B cell (primary cell): ENCODE results near the gene XYLT2. TPM values are rescaled to one million over a fixed set of nuclear protein-coding genes. Genes with fewer than 3 reads are reported as not detected.
A peak's percentile ranks its signal among the peaks of the same experiment; 100 is the strongest.

Source experiments
- ATAC-seq: fragments of 200-7000 bp; cut with Tn5 transposase; one replicate; pipeline ENCODE4 v1.10.0; 2021; ENCODE audit warnings: low read depth, mild to moderate bottlenecking, moderate number of reproducible peaks, moderate library complexity
- CTCF ChIA-PET: fragments of 350-600 bp; sonication (Branson Sonifier 250); formaldehyde crosslinking; loops from one replicate; lab custom pipeline; 2021; ENCODE audit warnings: antibody characterized with exemption, inconsistent platforms; lab: Charles Lee
- POLR2A ChIA-PET: fragments of 350-600 bp; sonication (Branson Sonifier 250); formaldehyde crosslinking; loops from one replicate; lab custom pipeline; 2021; ENCODE audit warnings: antibody characterized with exemption; lab: Charles Lee
- DNase-seq: peaks from one replicate; pipeline ENCODE4 v3.0.0; 2013
- H2AFZ ChIP-seq: 2 replicates; pipeline ENCODE4 v1.6.1; 2012; ENCODE audit warnings: mild to moderate bottlenecking, low read depth, low read length; ENCODE audit not compliant: insufficient read depth, poor library complexity, severe bottlenecking
- H3K27ac ChIP-seq, 2 donors: 1 replicate in 1 of 2; 2 replicates in 1 of 2; pipeline ENCODE4 v1.5.1; 2012 to 2013; ENCODE audit warnings: low read length in 2 of 2, mild to moderate bottlenecking in 2 of 2, moderate library complexity in 1 of 2
- H3K27me3 ChIP-seq, 4 experiments: fragments of 200-600 bp in 1 of 4; sonication (generic) in 1 of 4; replicated peaks in 1 of 4; 1 replicate in 2 of 4; 2 replicates in 2 of 4; pipeline versions ENCODE4 v1.6.1 to v1.7.0; 2013 to 2016; ENCODE audit warnings: low read length in 3 of 4, mild to moderate bottlenecking in 2 of 4, mixed read lengths in 1 of 4, moderate library complexity in 1 of 4; ENCODE audit not compliant: insufficient read depth in 4 of 4, control insufficient read depth in 3 of 4; ENCODE audit errors: control extremely low read depth in 1 of 4
- H3K36me3 ChIP-seq, 2 experiments: replicated peaks in 1 of 2; 1 replicate in 1 of 2; 2 replicates in 1 of 2; pipeline versions ENCODE4 v1.6.1 to v1.7.1; 2013; ENCODE audit warnings: low read length in 1 of 2; ENCODE audit not compliant: insufficient read depth in 2 of 2, control insufficient read depth in 1 of 2; ENCODE audit errors: control extremely low read depth in 1 of 2, extremely low read depth in 1 of 2
- H3K4me1 ChIP-seq, 2 donors: fragments of 200-600 bp in 1 of 2; sonication (generic) in 1 of 2; 1 replicate in 1 of 2; 2 replicates in 1 of 2; pipeline versions ENCODE4 v1.5.1 to v1.6.1; 2013 to 2017; ENCODE audit warnings: low read length in 2 of 2; ENCODE audit not compliant: control insufficient read depth in 2 of 2, insufficient read depth in 2 of 2
- H3K4me2 ChIP-seq: replicated peaks from 2 replicates; pipeline ENCODE3; 2012; ENCODE audit warnings: mild to moderate bottlenecking, low read depth, low read length; ENCODE audit not compliant: poor library complexity, severe bottlenecking
- H3K4me3 ChIP-seq, 5 experiments: fragments of 200-600 bp in 1 of 5; sonication (generic) in 1 of 5; 1 replicate in 3 of 5; 2 replicates in 2 of 5; pipeline versions ENCODE4 v1.5.1 to v1.7.0; 2011 to 2016; ENCODE audit warnings: low read length in 4 of 5, mild to moderate bottlenecking in 4 of 5, low read depth in 2 of 5, control low read depth in 1 of 5, moderate library complexity in 1 of 5; ENCODE audit not compliant: insufficient read depth in 1 of 5; ENCODE audit errors: control extremely low read depth in 1 of 5, extremely low read depth in 1 of 5
- H3K79me2 ChIP-seq: fragments of 200-600 bp; sonication (generic); one replicate; pipeline ENCODE4 v1.6.0; 2016; ENCODE audit warnings: low read length; ENCODE audit not compliant: control insufficient read depth, insufficient read depth
- H3K9ac ChIP-seq: fragments of 200-600 bp; sonication (generic); 2 replicates; pipeline ENCODE4 v1.6.1; 2017; ENCODE audit warnings: mild to moderate bottlenecking, low read length, moderate library complexity
- H3K9me3 ChIP-seq, 3 donors: one replicate each; pipeline versions ENCODE4 v1.6.1 to v1.7.1; 2013; ENCODE audit warnings: low read length in 2 of 3; ENCODE audit not compliant: control insufficient read depth in 2 of 3, insufficient read depth in 1 of 3; ENCODE audit errors: control extremely low read depth in 1 of 3
- H4K20me1 ChIP-seq: 2 replicates; pipeline ENCODE4 v1.6.0; 2012; ENCODE audit warnings: mild to moderate bottlenecking, low read length; ENCODE audit not compliant: insufficient read depth, control insufficient read depth, poor library complexity, severe bottlenecking
- H3K27ac Mint-ChIP-seq: one replicate; pipeline ENCODE4 v1.8.0; 2021; ENCODE audit warnings: mixed read lengths
- H3K27me3 Mint-ChIP-seq: one replicate; pipeline ENCODE4 v1.8.0; 2021; ENCODE audit warnings: mixed read lengths
- H3K4me1 Mint-ChIP-seq: one replicate; pipeline ENCODE4 v1.8.0; 2021; ENCODE audit warnings: mixed read lengths
- H3K4me3 Mint-ChIP-seq: one replicate; pipeline ENCODE4 v1.8.0; 2021; ENCODE audit warnings: mixed read lengths
- H3K9me3 Mint-ChIP-seq: one replicate; pipeline ENCODE4 v1.8.0; 2022; ENCODE audit warnings: mixed read lengths; ENCODE audit not compliant: insufficient read depth
- EZH2 ChIP-seq: IDR thresholded peaks from 2 replicates; pipeline ENCODE4 v1.6.1; 2012; ENCODE audit warnings: borderline replicate concordance, low read depth, mild to moderate bottlenecking, moderate library complexity, low read length; ENCODE audit not compliant: insufficient read depth, poor library complexity, severe bottlenecking
- WGBS: methylation state at CpG from one replicate; pipeline ENCODE4 v1.1.5; 2013; ENCODE audit warnings: missing lambda C conversion rate; ENCODE audit not compliant: insufficient coverage; 5-methylcytosine and 5-hydroxymethylcytosine counted together
- intact Hi-C: fragments of 100-400 bp; cut with micrococcal nuclease; formaldehyde crosslinking; loops from one replicate; pipeline ENCODE4 v1.10.0; 2022
- polyA plus RNA-seq: library from polyadenylated mRNA; depleted of rRNA; stranded (reverse); fragments of >200 nt; gene quantifications from 2 replicates; pipeline ENCODE4 v1.2.3, GENCODE V29; 2012
- total RNA-seq, 2 donors: library from RNA; stranded (reverse); fragments of 120-200 nt in 1 of 2; gene quantifications; 1 replicate in 1 of 2; 2 replicates in 1 of 2; pipeline versions ENCODE4 v1.2.3 to v1.2.4, GENCODE V29; 2013 to 2022
- TF ChIP-seq, protein P1 (sequence below): fragments of 200-600 bp; IDR thresholded peaks from one replicate; pipeline ENCODE4 v1.8.0; 2022; ENCODE audit warnings: antibody characterized with exemption, mild to moderate bottlenecking

The XYLT2 gene
- total and polyA plus RNA-seq, 2 donors (not counting 1 experiment from before 2014, with no cell fraction given) = 21.5 to 29.9 TPM

DNA sequence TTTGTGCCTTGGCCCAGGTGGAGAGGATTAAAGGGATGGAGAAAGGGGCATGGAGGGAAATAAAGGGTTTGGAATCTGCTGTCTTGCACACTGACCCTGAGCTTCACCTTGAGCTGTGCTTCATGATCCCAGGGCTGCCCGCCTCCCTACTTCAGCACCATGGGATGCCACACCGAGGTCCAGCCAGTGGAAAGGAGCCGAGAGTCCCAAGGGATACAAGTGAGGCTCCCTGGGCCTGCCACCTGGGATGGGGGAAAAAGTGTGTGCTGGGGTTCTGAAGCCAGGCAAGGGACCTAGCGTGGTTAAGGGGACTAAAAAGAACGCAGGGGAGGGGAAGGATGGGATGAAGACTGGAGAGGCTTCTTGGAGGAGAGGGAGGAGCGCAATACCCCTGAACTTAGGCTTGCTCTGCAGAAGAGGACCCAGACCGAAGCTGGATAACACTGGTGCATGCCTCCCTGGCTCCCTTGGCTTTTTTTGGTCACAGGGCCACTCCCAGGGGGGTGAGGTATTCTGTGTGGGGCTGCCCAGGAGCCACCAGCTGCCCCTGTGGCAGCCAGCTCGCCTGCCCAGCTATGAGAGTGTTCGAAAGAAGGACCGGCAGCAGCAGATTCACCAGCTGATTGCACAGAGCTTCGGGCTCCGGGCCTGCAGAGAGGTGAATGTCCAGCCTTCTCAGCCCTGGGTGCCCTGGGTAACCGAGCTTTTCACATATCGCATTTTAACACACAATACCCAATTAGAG, 19.9 kb downstream of the XYLT2 start:
- H3K4me2 ChIP-seq = no peak overlapping the region
- peaks cover 46% of the 10 kb centered on the region for H4K20me1 ChIP-seq
- H2AFZ ChIP-seq = no peak overlapping the region
- Mint-ChIP-seq H3K27ac (no peak overlapping the region), H3K27me3 (no peaks in the 10 kb centered on the region), H3K9me3 (no peaks in the 10 kb centered on the region), H3K4me1 (peaks cover 11% of the 10 kb centered on the region), H3K4me3 (no peak overlapping the region)
- peaks cover 12% of the 10 kb centered on the region for H3K79me2 ChIP-seq
- WGBS = 97% methylated on average over 11 of the region's 14 CpGs
- no peak for DNase-seq
- H3K9me3 ChIP-seq = no peaks in the 10 kb centered on the region
- H3K36me3 ChIP-seq = peaks cover 0 to 62% of the 10 kb centered on the region in 2 experiments
- no peaks in the 10 kb centered on the region for H3K27me3 ChIP-seq
- CTCF ChIA-PET = interaction anchor here (0.6 to 2.1 kb wide), 2 partner anchors 31 to 339 kb away, joined by 3 to 8 read pairs; partner anchors contain the start of gene LRRC59
- TF ChIP-seq, protein P1, sequence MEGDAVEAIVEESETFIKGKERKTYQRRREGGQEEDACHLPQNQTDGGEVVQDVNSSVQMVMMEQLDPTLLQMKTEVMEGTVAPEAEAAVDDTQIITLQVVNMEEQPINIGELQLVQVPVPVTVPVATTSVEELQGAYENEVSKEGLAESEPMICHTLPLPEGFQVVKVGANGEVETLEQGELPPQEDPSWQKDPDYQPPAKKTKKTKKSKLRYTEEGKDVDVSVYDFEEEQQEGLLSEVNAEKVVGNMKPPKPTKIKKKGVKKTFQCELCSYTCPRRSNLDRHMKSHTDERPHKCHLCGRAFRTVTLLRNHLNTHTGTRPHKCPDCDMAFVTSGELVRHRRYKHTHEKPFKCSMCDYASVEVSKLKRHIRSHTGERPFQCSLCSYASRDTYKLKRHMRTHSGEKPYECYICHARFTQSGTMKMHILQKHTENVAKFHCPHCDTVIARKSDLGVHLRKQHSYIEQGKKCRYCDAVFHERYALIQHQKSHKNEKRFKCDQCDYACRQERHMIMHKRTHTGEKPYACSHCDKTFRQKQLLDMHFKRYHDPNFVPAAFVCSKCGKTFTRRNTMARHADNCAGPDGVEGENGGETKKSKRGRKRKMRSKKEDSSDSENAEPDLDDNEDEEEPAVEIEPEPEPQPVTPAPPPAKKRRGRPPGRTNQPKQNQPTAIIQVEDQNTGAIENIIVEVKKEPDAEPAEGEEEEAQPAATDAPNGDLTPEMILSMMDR = no peak
- no peak for TF ChIP-seq EZH2
- POLR2A ChIA-PET = no interaction called here
- H3K4me1 ChIP-seq = peaks cover 5 to 8% of the 10 kb centered on the region in 2 donors
- no peak overlapping the region for H3K27ac ChIP-seq
- no peak overlapping the region for H3K4me3 ChIP-seq
- no peak overlapping the region for H3K9ac ChIP-seq
- no peak for ATAC-seq
- intact Hi-C loops = no loop called here

DNA sequence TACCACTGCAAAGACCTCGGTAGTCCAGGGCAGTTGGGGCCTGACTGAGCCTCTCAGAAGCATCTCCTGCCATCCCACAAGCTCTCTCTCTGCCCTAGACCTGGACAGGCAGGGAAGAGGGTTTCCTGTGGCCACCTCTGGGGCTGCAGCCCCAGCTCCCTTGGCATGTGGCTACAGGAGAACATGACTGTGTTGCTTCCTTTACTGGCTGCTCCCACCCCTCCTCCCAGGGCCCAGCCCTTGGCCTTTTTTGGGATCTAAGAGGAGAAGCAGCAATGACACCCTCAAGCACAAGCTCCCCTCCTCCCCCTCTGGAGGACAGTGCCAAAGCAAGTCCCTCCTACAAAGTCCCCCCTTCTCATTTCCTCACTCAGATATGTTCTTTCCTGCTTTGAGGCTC, 21.5 kb downstream of the XYLT2 start:
- no peak overlapping the region for H3K4me2 ChIP-seq
- POLR2A ChIA-PET = interaction anchor here (0.6 kb wide), 1 partner anchor 10 kb away, joined by 8 read pairs; no protein-coding TSS in a partner anchor
- DNase-seq (no peak), ATAC-seq (no peak)
- Mint-ChIP-seq H3K4me3 (no peak overlapping the region), H3K9me3 (no peaks in the 10 kb centered on the region), H3K27ac (peak overlapping the region; percentile 24), H3K4me1 (peaks cover 15% of the 10 kb centered on the region), H3K27me3 (no peaks in the 10 kb centered on the region)
- TF ChIP-seq, protein P1 = no peak
- TF ChIP-seq EZH2 = no peak
- peaks cover 9 to 15% of the 10 kb centered on the region in 2 donors for H3K4me1 ChIP-seq
- H3K36me3 ChIP-seq = peaks cover 0 to 62% of the 10 kb centered on the region in 2 experiments
- H3K79me2 ChIP-seq = peaks cover 25% of the 10 kb centered on the region
- no peak overlapping the region for H3K9ac ChIP-seq
- 100% methylated on average over 1 of the region's 1 CpG for WGBS
- peaks cover 45% of the 10 kb centered on the region for H4K20me1 ChIP-seq
- no peak overlapping the region for H3K4me3 ChIP-seq
- H3K27ac ChIP-seq = no peak overlapping the region
- CTCF ChIA-PET = interaction anchor here (1.4 kb wide), 1 partner anchor 30 kb away, joined by 4 read pairs; the partner anchor contains the start of gene LRRC59
- no peaks in the 10 kb centered on the region for H3K9me3 ChIP-seq
- no peak overlapping the region for H2AFZ ChIP-seq
- intact Hi-C loops = no loop called here
- H3K27me3 ChIP-seq = no peaks in the 10 kb centered on the region
